ENCODE results near the gene BIN1.
"Not testable (repeated sequence)": the region's sequence is repeated elsewhere in the genome, so short reads cannot be mapped to it uniquely, and the experiment has no call there.

The BIN1 gene

GRCh38 chr2:127037476-127037875 is 69.5 kb downstream of the BIN1 start:
- ChIA-PET POLR2A (no interaction called here), CTCF (no interaction called here)
- no peaks in the 10 kb centered on the region for H3K27me3 ChIP-seq (replicated peaks in 2 of 5; ENCODE audit: control insufficient read depth in 4 of 5, insufficient read depth in 5 of 5, low read length in 4 of 5)

GRCh38 chr2:127034883-127035611 is 71.9 kb downstream of the BIN1 start:
- ChIA-PET POLR2A (no interaction called here), CTCF (interaction anchor here (1.0 to 1.7 kb wide), 2 partner anchors 11 to 12 kb away, joined by 3 to 4 read pairs; no protein-coding TSS in a partner anchor)
- H3K36me3 ChIP-seq (ENCODE audit: control insufficient read depth in 4 of 4, insufficient read depth in 4 of 4, low read length in 3 of 4), result no peaks in the 10 kb centered on the region
- no peak overlapping the region for H3K27ac ChIP-seq (ENCODE audit: insufficient read depth in 1 of 2, low read depth in 1 of 2, low read length in 2 of 2, poor library complexity in 1 of 2, severe bottlenecking in 2 of 2)
- H3K4me3 ChIP-seq (ENCODE audit: control insufficient read depth in 1 of 7, extremely low read depth in 1 of 7, insufficient read depth in 4 of 7, low read depth in 2 of 7, low read length in 6 of 7), result no peak overlapping the region
- WGBS (ENCODE audit: insufficient coverage), result 100% methylated on average over 7 of the region's 11 CpGs
- DNase-seq, result no peak
- H3K27me3 ChIP-seq (replicated peaks in 2 of 5; ENCODE audit: control insufficient read depth in 4 of 5, insufficient read depth in 5 of 5, low read length in 4 of 5), result no peaks in the 10 kb centered on the region
- peaks cover 0 to 3% (median 0%) of the 10 kb centered on the region in 4 experiments for H3K4me1 ChIP-seq (ENCODE audit: control extremely low read depth in 1 of 4, control insufficient read depth in 4 of 4, insufficient read depth in 4 of 4, low read length in 3 of 4)
- no peaks in the 10 kb centered on the region for H3K9me3 ChIP-seq (ENCODE audit: control extremely low read depth in 1 of 5, control insufficient read depth in 4 of 5, insufficient read depth in 2 of 5, low read depth in 1 of 5, low read length in 4 of 5)

More at GRCh38 chr2:127037476-127037875, 69.5 kb downstream of the BIN1 start:
- Histone ChIP-seq H3K27ac (ENCODE audit: insufficient read depth in 1 of 2, low read depth in 1 of 2, low read length in 2 of 2, poor library complexity in 1 of 2, severe bottlenecking in 2 of 2) (no peak overlapping the region), H3K36me3 (ENCODE audit: control insufficient read depth in 4 of 4, insufficient read depth in 4 of 4, low read length in 3 of 4) (no peaks in the 10 kb centered on the region), H3K4me3 (ENCODE audit: control insufficient read depth in 1 of 7, extremely low read depth in 1 of 7, insufficient read depth in 4 of 7, low read depth in 2 of 7, low read length in 6 of 7) (no peak overlapping the region), H3K9me3 (ENCODE audit: control extremely low read depth in 1 of 5, control insufficient read depth in 4 of 5, insufficient read depth in 2 of 5, low read depth in 1 of 5, low read length in 4 of 5) (no peaks in the 10 kb centered on the region), H3K4me1 (ENCODE audit: control extremely low read depth in 1 of 4, control insufficient read depth in 4 of 4, insufficient read depth in 4 of 4, low read length in 3 of 4) (no peaks in the 10 kb centered on the region)
- no peak for DNase-seq

- ChIA-PET CTCF (no interaction called here), POLR2A (interaction anchor here (0.6 kb wide), 1 partner anchor 12 kb away, joined by 3 read pairs; no protein-coding TSS in a partner anchor)
- no peak for DNase-seq
- no peak overlapping the region for H3K27ac ChIP-seq (ENCODE audit: insufficient read depth in 1 of 2, low read depth in 1 of 2, low read length in 2 of 2, poor library complexity in 1 of 2, severe bottlenecking in 2 of 2)
- H3K4me3 ChIP-seq (ENCODE audit: control insufficient read depth in 1 of 7, extremely low read depth in 1 of 7, insufficient read depth in 4 of 7, low read depth in 2 of 7, low read length in 6 of 7), result peak overlapping the region in 1 of 7 experiments; percentile 1
- H3K27me3 ChIP-seq (replicated peaks in 2 of 5; ENCODE audit: control insufficient read depth in 4 of 5, insufficient read depth in 5 of 5, low read length in 4 of 5), result no peaks in the 10 kb centered on the region
- no peaks in the 10 kb centered on the region for H3K9me3 ChIP-seq (ENCODE audit: control extremely low read depth in 1 of 5, control insufficient read depth in 4 of 5, insufficient read depth in 2 of 5, low read depth in 1 of 5, low read length in 4 of 5)
- peaks cover 0 to 3% (median 0%) of the 10 kb centered on the region in 4 experiments for H3K4me1 ChIP-seq (ENCODE audit: control extremely low read depth in 1 of 4, control insufficient read depth in 4 of 4, insufficient read depth in 4 of 4, low read length in 3 of 4)
- no peaks in the 10 kb centered on the region for H3K36me3 ChIP-seq (ENCODE audit: control insufficient read depth in 4 of 4, insufficient read depth in 4 of 4, low read length in 3 of 4)
- WGBS (ENCODE audit: insufficient coverage), result 95% methylated on average over 5 of the region's 6 CpGs
Measured at GRCh38 chr2:127034051-127034450, 72.9 kb downstream of the BIN1 start.

- 77% methylated on average over 2 of the region's 3 CpGs for WGBS (ENCODE audit: insufficient coverage)
- Histone ChIP-seq H3K36me3 (ENCODE audit: control insufficient read depth in 4 of 4, insufficient read depth in 4 of 4, low read length in 3 of 4) (no peaks in the 10 kb centered on the region), H3K27ac (ENCODE audit: insufficient read depth in 1 of 2, low read depth in 1 of 2, low read length in 2 of 2, poor library complexity in 1 of 2, severe bottlenecking in 2 of 2) (no peak overlapping the region), H3K4me1 (ENCODE audit: control extremely low read depth in 1 of 4, control insufficient read depth in 4 of 4, insufficient read depth in 4 of 4, low read length in 3 of 4) (peaks cover 0 to 3% (median 0%) of the 10 kb centered on the region in 4 experiments), H3K9me3 (ENCODE audit: control extremely low read depth in 1 of 5, control insufficient read depth in 4 of 5, insufficient read depth in 2 of 5, low read depth in 1 of 5, low read length in 4 of 5) (no peaks in the 10 kb centered on the region), H3K4me3 (ENCODE audit: control insufficient read depth in 1 of 7, extremely low read depth in 1 of 7, insufficient read depth in 4 of 7, low read depth in 2 of 7, low read length in 6 of 7) (no peak overlapping the region), H3K27me3 (replicated peaks in 2 of 5; ENCODE audit: control insufficient read depth in 4 of 5, insufficient read depth in 5 of 5, low read length in 4 of 5) (no peaks in the 10 kb centered on the region)
- no peak for DNase-seq
- ChIA-PET POLR2A (no interaction called here), CTCF (interaction anchor here (1.0 to 1.3 kb wide), 2 partner anchors 10 to 14 kb away, joined by 4 read pairs; no protein-coding TSS in a partner anchor)
Measured at GRCh38 chr2:127032621-127033020, 74.3 kb downstream of the BIN1 start.

- Histone ChIP-seq H3K4me1 (ENCODE audit: control extremely low read depth in 1 of 4, control insufficient read depth in 4 of 4, insufficient read depth in 4 of 4, low read length in 3 of 4) (peaks cover 5 to 19% (median 14%) of the 10 kb centered on the region in 4 experiments), H3K27me3 (replicated peaks in 2 of 5; ENCODE audit: control insufficient read depth in 4 of 5, insufficient read depth in 5 of 5, low read length in 4 of 5) (peaks cover 0 to 10% (median 4%) of the 10 kb centered on the region in 5 experiments), H3K4me3 (ENCODE audit: control insufficient read depth in 1 of 7, extremely low read depth in 1 of 7, insufficient read depth in 4 of 7, low read depth in 2 of 7, low read length in 6 of 7) (no peak overlapping the region), H3K27ac (ENCODE audit: insufficient read depth in 1 of 2, low read depth in 1 of 2, low read length in 2 of 2, poor library complexity in 1 of 2, severe bottlenecking in 2 of 2) (no peak overlapping the region), H3K36me3 (ENCODE audit: control insufficient read depth in 4 of 4, insufficient read depth in 4 of 4, low read length in 3 of 4) (no peaks in the 10 kb centered on the region), H3K9me3 (ENCODE audit: control extremely low read depth in 1 of 5, control insufficient read depth in 4 of 5, insufficient read depth in 2 of 5, low read depth in 1 of 5, low read length in 4 of 5) (no peaks in the 10 kb centered on the region)
- ChIA-PET POLR2A (no interaction called here), CTCF (interaction anchor here (0.6 kb wide), 2 partner anchors 12 to 291 kb away, joined by 3 to 4 read pairs; no protein-coding TSS in a partner anchor)
- WGBS (ENCODE audit: insufficient coverage), result no CpG with 5 or more reads among the region's 5 CpGs
- no peak for DNase-seq
Measured at GRCh38 chr2:127029350-127030051, 77.5 kb downstream of the BIN1 start.

- H3K9me3 ChIP-seq (ENCODE audit: control extremely low read depth in 1 of 5, control insufficient read depth in 4 of 5, insufficient read depth in 2 of 5, low read depth in 1 of 5, low read length in 4 of 5); H3K4me3 ChIP-seq (ENCODE audit: control insufficient read depth in 1 of 7, extremely low read depth in 1 of 7, insufficient read depth in 4 of 7, low read depth in 2 of 7, low read length in 6 of 7); H3K36me3 ChIP-seq (ENCODE audit: control insufficient read depth in 4 of 4, insufficient read depth in 4 of 4, low read length in 3 of 4); POLR2A ChIA-PET; H3K27ac ChIP-seq (ENCODE audit: insufficient read depth in 1 of 2, low read depth in 1 of 2, low read length in 2 of 2, poor library complexity in 1 of 2, severe bottlenecking in 2 of 2); DNase-seq: not testable (repeated sequence)
- peaks cover 5 to 19% (median 14%) of the 10 kb centered on the region in 4 experiments for H3K4me1 ChIP-seq (ENCODE audit: control extremely low read depth in 1 of 4, control insufficient read depth in 4 of 4, insufficient read depth in 4 of 4, low read length in 3 of 4)
- H3K27me3 ChIP-seq (replicated peaks in 2 of 5; ENCODE audit: control insufficient read depth in 4 of 5, insufficient read depth in 5 of 5, low read length in 4 of 5), result peaks cover 0 to 11% (median 4%) of the 10 kb centered on the region in 5 experiments
- CTCF ChIA-PET, result interaction anchor here (0.6 kb wide), 1 partner anchor 290 kb away, joined by 3 read pairs; no protein-coding TSS in a partner anchor
- 100% methylated on average over 1 of the region's 1 CpG for WGBS (ENCODE audit: insufficient coverage)
Measured at GRCh38 chr2:127028745-127029144, 78.2 kb downstream of the BIN1 start.

GRCh38 chr2:127027715-127028114 is 79.2 kb downstream of the BIN1 start:
- no peak overlapping the region for H3K27ac ChIP-seq (ENCODE audit: insufficient read depth in 1 of 2, low read depth in 1 of 2, low read length in 2 of 2, poor library complexity in 1 of 2, severe bottlenecking in 2 of 2)
- CTCF ChIA-PET, result interaction anchor here (1.2 to 1.4 kb wide), 2 partner anchors 10 to 37 kb away, joined by 3 to 4 read pairs; no protein-coding TSS in a partner anchor
- peaks cover 5 to 19% (median 14%) of the 10 kb centered on the region in 4 experiments for H3K4me1 ChIP-seq (ENCODE audit: control extremely low read depth in 1 of 4, control insufficient read depth in 4 of 4, insufficient read depth in 4 of 4, low read length in 3 of 4)
- H3K36me3 ChIP-seq (ENCODE audit: control insufficient read depth in 4 of 4, insufficient read depth in 4 of 4, low read length in 3 of 4), result no peaks in the 10 kb centered on the region
- no peak overlapping the region for H3K4me3 ChIP-seq (ENCODE audit: control insufficient read depth in 1 of 7, extremely low read depth in 1 of 7, insufficient read depth in 4 of 7, low read depth in 2 of 7, low read length in 6 of 7)
- peaks cover 0 to 4% (median 0%) of the 10 kb centered on the region in 5 experiments for H3K9me3 ChIP-seq (ENCODE audit: control extremely low read depth in 1 of 5, control insufficient read depth in 4 of 5, insufficient read depth in 2 of 5, low read depth in 1 of 5, low read length in 4 of 5)
- peaks cover 0 to 11% (median 4%) of the 10 kb centered on the region in 5 experiments for H3K27me3 ChIP-seq (replicated peaks in 2 of 5; ENCODE audit: control insufficient read depth in 4 of 5, insufficient read depth in 5 of 5, low read length in 4 of 5)
- 100% methylated on average over 1 of the region's 2 CpGs for WGBS (ENCODE audit: insufficient coverage)
- POLR2A ChIA-PET, result no interaction called here
- peak in 1 of 3 donors; percentile 9 for DNase-seq

All from common myeloid progenitor, CD34-positive (primary cell).